Measurements from ENCODE around the gene C3AR1. TPM values are rescaled to one million over a fixed set of nuclear protein-coding genes. Genes with fewer than 3 reads are reported as not detected.
"Not testable (repeated sequence)": the region's sequence is repeated elsewhere in the genome, so short reads cannot be mapped to it uniquely, and the experiment has no call there.

Gene C3AR1
- total and polyA plus RNA-seq, 2 experiments from 2014 or later, result 1.2 to 5.9 TPM

- Histone ChIP-seq H3K9me2 (replicated peaks; ENCODE audit: insufficient read depth) (no peaks in the 10 kb centered on the region), H3K27me3 (no peaks in the 10 kb centered on the region), H4K20me1 (ENCODE audit: insufficient read depth, poor library complexity, severe bottlenecking) (no peaks in the 10 kb centered on the region), H3K27ac (peak within 1 kb of the TSS; percentile 99), H3K4me3 (peak within 1 kb of the TSS; percentile 97), H2AFZ (peak within 1 kb of the TSS; percentile 97), H3K4me1 (ENCODE audit: insufficient read depth) (peaks cover 37% of the 10 kb centered on the region), H3K9me3 (ENCODE audit: low read depth) (no peaks in the 10 kb centered on the region), H3K4me2 (peak within 1 kb of the TSS; percentile 82), H3K36me3 (replicated peaks; ENCODE audit: insufficient read depth, low read depth) (no peaks in the 10 kb centered on the region), H3K79me2 (peaks cover 45% of the 10 kb centered on the region)
- peak; percentile 91 for DNase-seq (ENCODE audit: low spot score)
- TF ChIP-seq EZH2 (IDR thresholded peaks at IDR 0.05; ENCODE audit: borderline replicate concordance) (no peak), CTCF (IDR thresholded peaks at IDR 0.05; ENCODE audit: poor library complexity) (no peak), EZH2phosphoT487 (IDR thresholded peaks at IDR 0.05; ENCODE audit: low read depth, severe bottlenecking, unreplicated experiment) (no peak)
- under 1% methylated on average over 65 of the region's 93 CpGs for WGBS (ENCODE audit: low lambda C conversion rate, missing lambda C conversion rate)
These were observed 33.7 kb downstream of the C3AR1 start, which contains the start of gene FOXJ2 for GRCh38 chr12:8032242-8033152. TSS of gene FOXJ2 (plus strand) at chr12:8032716. CDS start at chr12:8039833, 7,117 bp downstream.

GRCh38 chr12:8031872-8032241 lies 34.3 kb downstream of the C3AR1 start:
- Histone ChIP-seq H3K4me2 (peak overlapping the region; percentile 82), H3K4me3 (peak overlapping the region; percentile 97), H4K20me1 (ENCODE audit: insufficient read depth, poor library complexity, severe bottlenecking) (no peaks in the 10 kb centered on the region), H3K9me2 (replicated peaks; ENCODE audit: insufficient read depth) (no peaks in the 10 kb centered on the region), H2AFZ (peak overlapping the region; percentile 64), H3K27ac (peak overlapping the region; percentile 99), H3K36me3 (replicated peaks; ENCODE audit: insufficient read depth, low read depth) (no peaks in the 10 kb centered on the region), H3K27me3 (no peaks in the 10 kb centered on the region), H3K79me2 (peaks cover 38% of the 10 kb centered on the region), H3K9me3 (ENCODE audit: low read depth) (no peaks in the 10 kb centered on the region), H3K4me1 (ENCODE audit: insufficient read depth) (peaks cover 37% of the 10 kb centered on the region)
- WGBS (ENCODE audit: low lambda C conversion rate, missing lambda C conversion rate), result 57% methylated on average over 5 of the region's 5 CpGs
- no peak for TF ChIP-seq EZH2 (IDR thresholded peaks at IDR 0.05; ENCODE audit: borderline replicate concordance)
- DNase-seq (ENCODE audit: low spot score), result no peak

GRCh38 chr12:8031017-8031416 lies 35.1 kb downstream of the C3AR1 start:
- Histone ChIP-seq H3K79me2 (peaks cover 30% of the 10 kb centered on the region), H3K4me1 (ENCODE audit: insufficient read depth) (peaks cover 31% of the 10 kb centered on the region)
- not testable (repeated sequence) for H3K27me3 ChIP-seq; DNase-seq (ENCODE audit: low spot score); H3K9me2 ChIP-seq (replicated peaks; ENCODE audit: insufficient read depth); H3K27ac ChIP-seq; H3K9me3 ChIP-seq (ENCODE audit: low read depth); H4K20me1 ChIP-seq (ENCODE audit: insufficient read depth, poor library complexity, severe bottlenecking); H3K36me3 ChIP-seq (replicated peaks; ENCODE audit: insufficient read depth, low read depth); H3K4me3 ChIP-seq; H3K4me2 ChIP-seq; H2AFZ ChIP-seq
- WGBS (ENCODE audit: low lambda C conversion rate, missing lambda C conversion rate), result 95% methylated on average over 23 of the region's 23 CpGs

- Histone ChIP-seq H3K36me3 (replicated peaks; ENCODE audit: insufficient read depth, low read depth) (no peaks in the 10 kb centered on the region), H3K79me2 (peaks cover 28% of the 10 kb centered on the region), H3K27ac (no peak overlapping the region), H4K20me1 (ENCODE audit: insufficient read depth, poor library complexity, severe bottlenecking) (no peaks in the 10 kb centered on the region), H3K4me2 (no peak overlapping the region), H3K9me2 (replicated peaks; ENCODE audit: insufficient read depth) (no peaks in the 10 kb centered on the region), H3K4me3 (no peak overlapping the region), H3K4me1 (ENCODE audit: insufficient read depth) (peaks cover 22% of the 10 kb centered on the region), H3K27me3 (no peaks in the 10 kb centered on the region), H3K9me3 (ENCODE audit: low read depth) (no peaks in the 10 kb centered on the region), H2AFZ (no peak overlapping the region)
- no peak for DNase-seq (ENCODE audit: low spot score)
- whole genome bisulfite sequencing (ENCODE audit: low lambda C conversion rate, missing lambda C conversion rate), result 91% methylated on average over 3 of the region's 3 CpGs
- no peak for TF ChIP-seq EZH2 (IDR thresholded peaks at IDR 0.05; ENCODE audit: borderline replicate concordance)
- TF ChIP-seq EZH2phosphoT487 (IDR thresholded peaks at IDR 0.05; ENCODE audit: low read depth, severe bottlenecking, unreplicated experiment), result no peak
- no peak for TF ChIP-seq CTCF (IDR thresholded peaks at IDR 0.05; ENCODE audit: poor library complexity)
These were observed 36.0 kb downstream of the C3AR1 start for GRCh38 chr12:8030189-8030588.
